GM20431 (cell line): Measurements from ENCODE around the gene CHI3L1.
"Not testable (repeated sequence)": the region's sequence is repeated elsewhere in the genome, so short reads cannot be mapped to it uniquely, and the experiment has no call there.

Experiments used
- in situ Hi-C: fragments of 300-500 bp; cut with MseI, MboI; formaldehyde crosslinking; loops from one replicate; pipeline ENCODE4 v1.15.0; 2020; ENCODE audit warnings: low sequenced_read_pairs; ENCODE audit not compliant: unreplicated experiment

CHI3L1 gene

DNA sequence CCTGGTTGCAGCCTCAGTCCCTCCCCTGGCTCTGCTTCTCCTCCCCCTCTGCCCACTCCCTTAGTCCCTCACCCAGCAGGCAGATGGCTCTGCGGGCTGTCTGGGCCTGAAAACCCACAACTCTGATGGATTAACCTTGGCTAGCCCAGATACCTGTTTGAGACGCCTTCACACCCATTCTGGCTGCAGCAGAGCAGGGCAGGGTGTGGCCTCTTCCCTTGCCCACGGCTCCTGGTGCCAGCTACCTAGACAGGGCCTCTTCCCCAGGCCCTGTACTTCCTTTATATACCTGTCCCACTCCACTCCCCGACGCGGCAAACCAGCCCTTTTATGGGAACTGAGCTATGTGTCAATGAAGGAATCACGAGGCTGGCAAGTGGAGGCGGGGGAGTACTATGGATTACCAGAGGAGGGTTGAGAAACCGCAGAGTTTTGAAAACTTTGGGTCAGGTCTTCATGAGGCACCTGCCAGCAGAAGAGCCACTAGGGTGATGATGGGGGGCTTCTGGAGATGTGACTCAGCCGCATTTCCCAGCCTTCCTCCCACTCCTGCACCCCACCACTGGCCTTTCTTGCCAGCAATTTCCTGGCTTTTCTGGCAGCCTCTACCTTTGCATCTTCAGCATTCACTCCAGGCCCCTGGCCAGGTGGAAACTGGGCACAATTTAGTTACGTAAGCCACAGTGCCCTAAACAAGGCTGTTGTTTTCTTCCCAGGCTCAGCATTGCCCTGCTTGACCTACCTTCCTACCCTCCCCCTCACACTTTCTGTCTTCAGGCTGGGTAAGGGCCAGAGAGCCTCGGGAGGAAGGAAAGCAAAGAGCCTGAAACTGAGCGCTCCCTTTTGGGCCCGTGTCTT, at the start of gene CHI3L1:
Gene CHI3L1, minus strand, starts transcription at position 259 of the 858 bp plus-strand sequence. Its CDS starts 81 bp downstream, at position 178.
- in situ Hi-C loops = no loop called here

DNA sequence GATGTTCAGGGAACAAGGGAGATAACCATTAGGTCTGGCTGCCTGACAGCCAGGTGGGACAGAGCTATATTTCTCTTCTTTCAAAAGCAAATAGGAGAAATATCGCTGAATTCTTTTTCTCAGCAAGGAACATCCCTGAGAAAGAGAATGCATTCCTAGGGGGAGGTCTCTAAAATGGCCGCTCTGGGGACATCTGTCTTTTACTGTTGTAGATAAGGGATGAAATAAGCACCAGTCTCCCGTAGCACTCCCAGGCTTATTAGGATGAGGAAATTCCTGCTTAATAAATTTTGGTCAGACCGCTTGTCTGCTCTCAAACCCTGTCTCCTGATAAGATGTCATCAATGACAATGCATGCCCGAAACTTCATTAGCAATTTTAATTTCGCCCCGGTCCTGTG, 48.4 kb upstream of the CHI3L1 start:
- in situ Hi-C loops = not testable (repeated sequence)

- in situ Hi-C loops = no loop called here
Measured at GRCh38 chr1:203229471-203230135, 43.1 kb upstream of the CHI3L1 start, which contains the start of gene CHIT1. CHIT1 (minus strand) TSS chr1:203229673; CDS start chr1:203229636, 37 bp downstream.

- in situ Hi-C loops = no loop called here
Measured at GRCh38 chr1:203228670-203229069, 42.2 kb upstream of the CHI3L1 start.

- in situ Hi-C loops = no loop called here
Measured at GRCh38 chr1:203227371-203228083, 41.0 kb upstream of the CHI3L1 start.

DNA sequence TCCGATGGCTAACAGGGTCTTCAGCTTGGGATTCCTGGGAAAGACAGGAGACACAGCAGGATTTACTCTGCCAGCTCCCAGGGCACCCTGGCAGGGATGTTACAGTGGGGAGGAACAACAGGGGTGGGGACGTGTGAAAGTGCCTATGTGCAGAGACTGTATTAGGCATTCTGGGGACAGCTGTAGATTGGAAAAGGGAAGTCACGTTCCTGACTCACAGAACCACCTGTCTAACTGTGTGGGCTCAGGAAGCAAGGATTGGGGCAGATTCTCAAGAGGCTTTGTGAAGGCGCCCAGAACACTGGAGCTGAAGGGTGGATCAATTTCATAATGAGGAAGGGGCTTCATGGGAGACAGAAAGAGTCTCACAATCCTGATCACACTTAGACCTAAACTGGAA, 38.6 kb upstream of the CHI3L1 start:
- in situ Hi-C loops = no loop called here

- in situ Hi-C loops = no loop called here
Measured at GRCh38 chr1:203223012-203223775, 36.7 kb upstream of the CHI3L1 start.

- in situ Hi-C loops = loop anchor here (10.0 kb wide), 1 partner anchor 175 kb away; no protein-coding TSS in a partner anchor
Measured at GRCh38 chr1:203219934-203220333, 33.4 kb upstream of the CHI3L1 start.

DNA sequence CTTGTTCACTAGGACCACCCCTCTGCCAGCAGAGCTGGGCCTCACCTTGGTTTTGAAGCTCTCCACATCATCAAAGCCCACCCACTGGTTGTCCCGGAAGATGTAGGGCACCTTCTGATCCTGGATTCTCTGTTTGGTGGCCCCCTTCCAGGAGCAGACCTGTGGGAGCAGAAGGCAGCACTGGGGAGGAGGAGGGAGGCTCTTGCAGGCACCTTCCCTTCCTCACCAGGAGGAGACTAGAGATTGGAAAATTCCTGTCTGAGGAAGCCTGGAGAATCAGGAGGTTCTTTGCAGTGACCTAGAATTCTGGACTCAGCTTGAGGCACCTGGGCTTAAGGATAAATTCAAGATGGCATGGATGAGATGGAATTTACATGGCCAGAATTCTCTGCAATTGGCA, 32.7 kb upstream of the CHI3L1 start:
- in situ Hi-C loops = loop anchor here (10.0 kb wide), 1 partner anchor 174 kb away; no protein-coding TSS in a partner anchor

DNA sequence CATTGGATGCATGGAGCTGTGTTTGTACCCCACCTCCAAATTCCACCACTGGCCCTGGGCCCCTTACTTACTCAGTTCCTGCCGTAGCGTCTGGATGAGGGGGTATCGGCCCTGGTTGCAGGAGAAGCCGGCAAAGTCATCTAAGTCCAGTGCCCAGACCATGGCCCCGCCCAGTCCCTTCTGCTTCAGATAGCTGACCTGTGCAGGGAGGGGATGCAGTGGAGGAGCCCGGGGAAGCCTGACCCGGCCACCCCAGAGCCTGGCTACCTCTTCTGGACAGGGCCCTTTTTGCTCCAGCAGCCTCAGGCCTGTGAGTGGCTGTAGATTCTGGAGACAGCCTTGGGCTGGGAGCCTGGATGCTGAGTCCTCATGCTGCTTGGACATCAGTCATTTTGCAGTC, 31.2 kb upstream of the CHI3L1 start:
- in situ Hi-C loops = loop anchor here (10.0 kb wide), 1 partner anchor 173 kb away; no protein-coding TSS in a partner anchor

DNA sequence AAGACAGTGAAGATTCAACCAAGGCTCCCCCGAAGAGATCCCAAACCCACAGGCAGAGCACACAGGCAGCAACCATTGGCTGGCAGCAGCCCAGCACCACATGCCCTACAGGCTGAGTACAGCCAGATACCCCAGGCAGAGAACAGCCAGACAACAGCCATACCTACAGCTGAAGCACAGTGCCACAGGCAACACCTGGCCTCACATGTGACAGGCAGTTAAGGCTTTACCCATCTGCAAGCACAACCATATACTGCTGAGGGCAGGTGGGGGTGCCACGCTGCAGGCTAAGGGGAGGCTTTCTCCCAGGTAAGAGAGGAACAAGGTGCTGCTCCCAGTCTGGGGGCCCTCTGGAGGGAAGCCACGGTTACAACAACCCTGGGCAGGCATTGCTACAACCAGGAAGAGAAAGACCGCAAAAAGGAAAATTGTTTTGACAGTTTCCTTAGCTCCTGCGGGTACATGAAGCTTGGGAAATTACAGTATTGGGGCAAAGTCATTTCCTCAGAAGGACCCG, 30.7 kb upstream of the CHI3L1 start:
- in situ Hi-C loops = loop anchor here (10.0 kb wide), 1 partner anchor 172 kb away; no protein-coding TSS in a partner anchor

GRCh38 chr1:203216274-203217138, 30.0 kb upstream of the CHI3L1 start:
- in situ Hi-C loops = loop anchor here (10.0 kb wide), 1 partner anchor 172 kb away; no protein-coding TSS in a partner anchor

DNA sequence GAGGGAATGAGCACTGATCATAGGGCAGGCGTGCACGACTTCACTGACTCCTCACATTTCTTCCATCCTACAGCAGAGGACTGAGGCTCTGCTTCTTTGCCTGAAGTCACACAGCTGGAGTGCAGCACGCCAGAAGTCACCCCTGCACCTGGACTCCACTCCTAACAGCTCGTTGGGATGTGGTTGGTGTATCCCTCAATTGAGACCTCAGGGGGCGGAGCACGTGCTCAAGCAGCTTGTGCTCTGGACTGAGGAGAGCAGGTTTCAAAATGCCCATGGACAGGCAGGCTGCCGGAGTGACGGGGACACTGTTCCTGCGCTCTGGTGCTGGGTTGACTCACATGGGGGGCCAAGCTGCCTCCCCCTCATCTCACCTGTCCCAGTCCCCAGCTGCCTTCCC, 29.1 kb upstream of the CHI3L1 start:
- in situ Hi-C loops = loop anchor here (10.0 kb wide), 1 partner anchor 171 kb away; no protein-coding TSS in a partner anchor

GRCh38 chr1:203214871-203215270, 28.4 kb upstream of the CHI3L1 start:
- in situ Hi-C loops = loop anchor here (10.0 kb wide), 1 partner anchor 170 kb away; no protein-coding TSS in a partner anchor

- in situ Hi-C loops = loop anchor here (10.0 kb wide), 1 partner anchor 168 kb away; no protein-coding TSS in a partner anchor
Measured at GRCh38 chr1:203213126-203213525, 26.6 kb upstream of the CHI3L1 start.

DNA sequence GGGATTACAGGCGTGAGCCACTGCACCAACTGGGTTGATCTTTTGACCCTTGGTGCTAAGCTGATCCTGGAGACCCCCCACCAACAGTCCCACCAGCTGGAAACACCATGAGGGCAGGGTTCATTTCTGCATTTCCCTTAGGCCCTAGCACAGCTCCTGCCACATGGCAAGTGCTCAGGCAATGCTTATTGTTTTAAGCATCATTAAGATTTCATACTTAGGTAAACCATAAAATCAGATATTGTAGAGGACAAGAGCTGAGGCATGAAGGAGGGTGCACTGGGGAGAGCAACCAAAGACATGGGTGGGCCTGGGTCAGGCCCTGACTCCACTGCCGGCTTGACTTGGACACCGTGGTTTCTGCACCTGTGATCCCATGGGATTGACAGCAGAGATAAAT, 25.3 kb upstream of the CHI3L1 start:
- in situ Hi-C loops = loop anchor here (10.0 kb wide), 1 partner anchor 167 kb away; no protein-coding TSS in a partner anchor

DNA sequence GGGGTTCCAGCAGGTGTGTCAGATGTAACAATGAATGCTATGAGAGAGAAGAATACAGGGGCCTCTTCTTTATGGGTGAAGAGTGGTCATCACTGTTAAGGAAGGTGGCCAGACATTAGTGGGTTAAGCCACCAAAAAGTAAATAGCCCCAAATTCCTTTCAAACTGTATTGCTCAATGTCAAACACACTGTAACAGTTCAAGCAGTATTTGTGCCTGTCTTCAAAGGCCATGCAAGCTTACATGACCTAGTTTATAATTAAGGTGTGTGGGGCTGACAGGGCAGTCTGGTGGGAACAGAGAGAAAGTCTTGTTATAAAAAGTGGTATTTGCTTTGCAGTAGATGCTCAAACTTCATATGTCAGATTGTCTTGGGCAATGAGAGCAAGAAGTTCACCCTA, 24.5 kb upstream of the CHI3L1 start:
- in situ Hi-C loops = loop anchor here (10.0 kb wide), 1 partner anchor 166 kb away; no protein-coding TSS in a partner anchor

- in situ Hi-C loops = loop anchor here (10.0 kb wide), 1 partner anchor 166 kb away; no protein-coding TSS in a partner anchor
Measured at GRCh38 chr1:203210350-203210749, 23.8 kb upstream of the CHI3L1 start.
